Measurements from ENCODE around the gene CRIP1.

The CRIP1 gene

DNA sequence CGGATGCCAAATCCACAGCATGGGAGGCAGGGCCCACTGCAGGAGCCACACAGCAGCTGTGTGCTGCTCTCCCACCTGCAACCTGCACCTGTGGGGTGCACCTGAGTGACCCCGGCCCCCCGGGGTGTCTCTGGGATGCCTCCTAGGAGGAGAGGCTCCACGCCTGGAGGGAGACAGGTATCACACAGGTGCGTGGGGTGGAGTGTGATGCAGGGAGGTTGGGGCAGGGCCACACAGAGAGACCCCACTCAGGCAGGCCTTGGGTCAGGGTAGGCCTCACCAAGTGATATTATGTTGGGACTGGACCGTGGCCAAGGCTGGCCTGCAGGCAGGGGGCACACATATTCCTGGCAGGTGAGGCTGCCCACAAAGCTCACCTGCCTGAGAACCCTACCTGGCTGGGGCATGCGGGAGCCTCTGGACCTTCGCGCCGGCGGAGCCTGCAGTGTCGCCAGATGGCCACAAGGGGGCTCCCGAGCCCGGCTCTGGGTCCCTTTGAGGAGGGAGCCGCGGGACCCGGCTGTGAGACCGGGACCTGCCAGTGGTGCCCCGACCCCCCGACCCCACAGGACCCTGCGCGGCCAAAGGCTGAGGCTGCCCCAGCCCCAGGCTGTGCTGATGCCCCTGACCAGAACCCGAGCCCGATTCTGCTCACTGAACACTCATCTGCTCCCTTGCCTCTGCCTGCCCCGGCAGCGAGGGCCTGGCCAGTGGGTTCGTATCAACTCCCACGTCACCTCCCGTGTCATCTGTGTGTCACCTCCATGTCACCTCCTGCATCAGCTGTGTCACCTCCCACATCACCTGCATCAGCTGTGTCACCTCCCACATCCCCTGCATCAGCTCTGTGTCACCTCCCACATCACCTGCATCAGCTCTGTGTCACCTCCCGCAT lies 51.1 kb downstream of the CRIP1 start:
- no peaks in the 10 kb centered on the region for H3K36me3 ChIP-seq (ENCODE audit: insufficient read depth, low read length)
- H3K9me3 ChIP-seq (ENCODE audit: control insufficient read depth, insufficient read depth, low read length), result no peaks in the 10 kb centered on the region
- no peak overlapping the region for H3K9ac ChIP-seq (ENCODE audit: low read depth, low read length)
- no peaks in the 10 kb centered on the region for H3K4me1 ChIP-seq (ENCODE audit: insufficient read depth, low read length)
